Measurements from ENCODE around the gene PLEKHG5.

- TF ChIP-seq, protein P1, sequence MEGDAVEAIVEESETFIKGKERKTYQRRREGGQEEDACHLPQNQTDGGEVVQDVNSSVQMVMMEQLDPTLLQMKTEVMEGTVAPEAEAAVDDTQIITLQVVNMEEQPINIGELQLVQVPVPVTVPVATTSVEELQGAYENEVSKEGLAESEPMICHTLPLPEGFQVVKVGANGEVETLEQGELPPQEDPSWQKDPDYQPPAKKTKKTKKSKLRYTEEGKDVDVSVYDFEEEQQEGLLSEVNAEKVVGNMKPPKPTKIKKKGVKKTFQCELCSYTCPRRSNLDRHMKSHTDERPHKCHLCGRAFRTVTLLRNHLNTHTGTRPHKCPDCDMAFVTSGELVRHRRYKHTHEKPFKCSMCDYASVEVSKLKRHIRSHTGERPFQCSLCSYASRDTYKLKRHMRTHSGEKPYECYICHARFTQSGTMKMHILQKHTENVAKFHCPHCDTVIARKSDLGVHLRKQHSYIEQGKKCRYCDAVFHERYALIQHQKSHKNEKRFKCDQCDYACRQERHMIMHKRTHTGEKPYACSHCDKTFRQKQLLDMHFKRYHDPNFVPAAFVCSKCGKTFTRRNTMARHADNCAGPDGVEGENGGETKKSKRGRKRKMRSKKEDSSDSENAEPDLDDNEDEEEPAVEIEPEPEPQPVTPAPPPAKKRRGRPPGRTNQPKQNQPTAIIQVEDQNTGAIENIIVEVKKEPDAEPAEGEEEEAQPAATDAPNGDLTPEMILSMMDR (IDR thresholded peaks at IDR 0.05; ENCODE audit: low read depth, low read length) = no peak
- no peak for TF ChIP-seq EZH2phosphoT487 (IDR thresholded peaks at IDR 0.05; ENCODE audit: low read depth)
These were observed 3.5 kb downstream of the PLEKHG5 start for GRCh38 chr1:6487804-6488484.
